Measurements from ENCODE around the gene HINFP.

Gene HINFP

DNA sequence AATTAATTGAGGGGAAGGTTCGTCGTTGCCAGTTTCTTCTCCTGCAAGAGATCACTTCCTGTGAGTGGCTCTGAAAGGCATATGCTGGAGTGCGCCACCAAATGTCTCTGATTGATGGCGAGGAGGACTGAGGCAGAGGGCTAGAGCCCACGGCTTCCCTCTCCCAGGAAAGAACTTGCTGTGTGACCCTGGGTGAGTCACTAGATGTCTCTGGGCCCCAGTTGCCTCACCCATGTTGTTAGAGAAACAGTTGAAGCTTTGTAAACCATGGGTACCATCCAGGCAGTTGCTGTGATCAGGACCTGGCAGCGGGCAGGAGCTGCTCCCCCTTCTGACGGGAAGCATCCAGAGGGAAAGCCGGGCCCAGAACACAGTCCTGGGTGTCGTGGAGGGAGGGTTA, 30.7 kb downstream of the HINFP start:
- DNase-seq (ENCODE audit: low read depth in 1 of 2, low spot score in 1 of 2), result no peak
- TF ChIP-seq GABPA (IDR thresholded peaks at IDR 0.05; ENCODE audit: low read depth), result no peak
- TF ChIP-seq SPI1 (IDR thresholded peaks at IDR 0.05; ENCODE audit: borderline replicate concordance, low read depth), result no peak
- TF ChIP-seq, protein P1, sequence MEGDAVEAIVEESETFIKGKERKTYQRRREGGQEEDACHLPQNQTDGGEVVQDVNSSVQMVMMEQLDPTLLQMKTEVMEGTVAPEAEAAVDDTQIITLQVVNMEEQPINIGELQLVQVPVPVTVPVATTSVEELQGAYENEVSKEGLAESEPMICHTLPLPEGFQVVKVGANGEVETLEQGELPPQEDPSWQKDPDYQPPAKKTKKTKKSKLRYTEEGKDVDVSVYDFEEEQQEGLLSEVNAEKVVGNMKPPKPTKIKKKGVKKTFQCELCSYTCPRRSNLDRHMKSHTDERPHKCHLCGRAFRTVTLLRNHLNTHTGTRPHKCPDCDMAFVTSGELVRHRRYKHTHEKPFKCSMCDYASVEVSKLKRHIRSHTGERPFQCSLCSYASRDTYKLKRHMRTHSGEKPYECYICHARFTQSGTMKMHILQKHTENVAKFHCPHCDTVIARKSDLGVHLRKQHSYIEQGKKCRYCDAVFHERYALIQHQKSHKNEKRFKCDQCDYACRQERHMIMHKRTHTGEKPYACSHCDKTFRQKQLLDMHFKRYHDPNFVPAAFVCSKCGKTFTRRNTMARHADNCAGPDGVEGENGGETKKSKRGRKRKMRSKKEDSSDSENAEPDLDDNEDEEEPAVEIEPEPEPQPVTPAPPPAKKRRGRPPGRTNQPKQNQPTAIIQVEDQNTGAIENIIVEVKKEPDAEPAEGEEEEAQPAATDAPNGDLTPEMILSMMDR (IDR thresholded peaks at IDR 0.05; ENCODE audit: insufficient read depth, low read length), result no peak
- no peak for TF ChIP-seq POLR2AphosphoS5 (IDR thresholded peaks at IDR 0.05; ENCODE audit: low read depth)
- TF ChIP-seq, protein P2, sequence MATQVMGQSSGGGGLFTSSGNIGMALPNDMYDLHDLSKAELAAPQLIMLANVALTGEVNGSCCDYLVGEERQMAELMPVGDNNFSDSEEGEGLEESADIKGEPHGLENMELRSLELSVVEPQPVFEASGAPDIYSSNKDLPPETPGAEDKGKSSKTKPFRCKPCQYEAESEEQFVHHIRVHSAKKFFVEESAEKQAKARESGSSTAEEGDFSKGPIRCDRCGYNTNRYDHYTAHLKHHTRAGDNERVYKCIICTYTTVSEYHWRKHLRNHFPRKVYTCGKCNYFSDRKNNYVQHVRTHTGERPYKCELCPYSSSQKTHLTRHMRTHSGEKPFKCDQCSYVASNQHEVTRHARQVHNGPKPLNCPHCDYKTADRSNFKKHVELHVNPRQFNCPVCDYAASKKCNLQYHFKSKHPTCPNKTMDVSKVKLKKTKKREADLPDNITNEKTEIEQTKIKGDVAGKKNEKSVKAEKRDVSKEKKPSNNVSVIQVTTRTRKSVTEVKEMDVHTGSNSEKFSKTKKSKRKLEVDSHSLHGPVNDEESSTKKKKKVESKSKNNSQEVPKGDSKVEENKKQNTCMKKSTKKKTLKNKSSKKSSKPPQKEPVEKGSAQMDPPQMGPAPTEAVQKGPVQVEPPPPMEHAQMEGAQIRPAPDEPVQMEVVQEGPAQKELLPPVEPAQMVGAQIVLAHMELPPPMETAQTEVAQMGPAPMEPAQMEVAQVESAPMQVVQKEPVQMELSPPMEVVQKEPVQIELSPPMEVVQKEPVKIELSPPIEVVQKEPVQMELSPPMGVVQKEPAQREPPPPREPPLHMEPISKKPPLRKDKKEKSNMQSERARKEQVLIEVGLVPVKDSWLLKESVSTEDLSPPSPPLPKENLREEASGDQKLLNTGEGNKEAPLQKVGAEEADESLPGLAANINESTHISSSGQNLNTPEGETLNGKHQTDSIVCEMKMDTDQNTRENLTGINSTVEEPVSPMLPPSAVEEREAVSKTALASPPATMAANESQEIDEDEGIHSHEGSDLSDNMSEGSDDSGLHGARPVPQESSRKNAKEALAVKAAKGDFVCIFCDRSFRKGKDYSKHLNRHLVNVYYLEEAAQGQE (IDR thresholded peaks at IDR 0.05; ENCODE audit: insufficient replicate concordance, low read depth), result no peak
- H3K4me3 ChIP-seq (replicated peaks; ENCODE audit: insufficient read depth, low read length), result no peak overlapping the region
- no peak overlapping the region for H3K27ac ChIP-seq (replicated peaks)
- H3K27me3 ChIP-seq (ENCODE audit: insufficient read depth, poor library complexity, severe bottlenecking), result peaks cover 36% of the 10 kb centered on the region

DNA sequence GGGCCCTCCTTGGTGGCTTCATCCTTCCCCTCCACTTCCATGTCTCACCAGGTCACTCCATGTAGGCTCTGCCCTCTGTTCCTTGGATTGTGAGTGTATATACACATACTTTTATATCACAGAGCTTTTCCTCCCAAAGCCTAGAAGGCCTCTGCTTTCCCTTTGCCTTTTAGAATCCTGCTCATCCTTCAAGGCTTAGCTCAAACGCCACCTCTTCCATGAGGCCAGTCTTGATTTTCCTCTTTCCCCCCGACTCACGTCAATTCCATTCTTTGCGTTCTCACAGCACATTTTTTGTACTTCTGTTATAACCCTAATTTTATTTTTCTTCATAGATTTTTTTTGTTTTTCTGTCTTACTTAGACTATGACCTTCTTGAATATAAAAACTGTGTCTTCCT, 31.2 kb downstream of the HINFP start:
- no peak for DNase-seq (ENCODE audit: low read depth in 1 of 2, low spot score in 1 of 2)
- Histone ChIP-seq H3K27me3 (ENCODE audit: insufficient read depth, poor library complexity, severe bottlenecking) (peaks cover 34% of the 10 kb centered on the region), H3K4me3 (replicated peaks; ENCODE audit: insufficient read depth, low read length) (no peak overlapping the region), H3K27ac (replicated peaks) (no peak overlapping the region)
- TF ChIP-seq SPI1 (IDR thresholded peaks at IDR 0.05; ENCODE audit: borderline replicate concordance, low read depth), result no peak
- TF ChIP-seq GABPA (IDR thresholded peaks at IDR 0.05; ENCODE audit: low read depth), result no peak
- TF ChIP-seq, protein P1 (IDR thresholded peaks at IDR 0.05; ENCODE audit: insufficient read depth, low read length), result no peak
- no peak for TF ChIP-seq POLR2AphosphoS5 (IDR thresholded peaks at IDR 0.05; ENCODE audit: low read depth)
- TF ChIP-seq, protein P2 (IDR thresholded peaks at IDR 0.05; ENCODE audit: insufficient replicate concordance, low read depth), result no peak

DNA sequence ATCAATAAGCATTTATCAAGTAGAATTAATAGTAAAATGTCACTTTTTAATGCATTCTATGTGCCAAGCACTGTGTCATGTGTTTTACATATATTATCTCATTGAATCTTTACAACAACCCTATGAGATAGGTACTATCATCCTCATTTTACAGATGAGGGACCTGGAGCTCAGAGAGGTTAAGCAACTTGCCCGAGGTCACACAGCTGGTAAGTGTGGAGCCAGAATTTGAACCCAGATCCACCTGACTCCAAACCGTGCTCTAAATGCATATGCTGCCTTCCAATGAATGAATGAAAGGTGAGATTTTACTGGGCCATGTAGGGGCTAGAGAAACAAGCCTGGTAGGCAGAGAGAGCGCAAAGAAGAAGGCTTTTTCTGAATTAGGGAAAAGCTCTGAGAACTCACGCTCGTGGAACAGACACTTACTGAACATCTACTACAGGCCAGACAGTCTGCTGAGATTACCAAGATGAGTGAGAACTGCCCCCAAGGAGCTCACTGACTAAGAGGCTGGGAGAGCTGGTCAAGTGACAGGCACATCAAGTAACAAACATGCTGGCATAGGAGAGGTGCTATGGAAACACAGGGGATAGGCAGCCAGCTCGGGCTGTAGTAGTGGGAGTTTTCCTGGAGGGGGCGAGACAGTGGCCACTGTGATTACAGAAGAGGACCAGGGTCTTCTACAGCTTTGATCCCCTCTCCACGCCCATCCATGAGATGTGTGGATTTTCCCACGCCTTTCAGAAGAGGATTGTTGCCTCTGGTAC, 31.9 kb downstream of the HINFP start:
- DNase-seq (ENCODE audit: low read depth in 1 of 2, low spot score in 1 of 2), result no peak
- H3K27ac ChIP-seq (replicated peaks), result no peak overlapping the region
- TF ChIP-seq GABPA (IDR thresholded peaks at IDR 0.05; ENCODE audit: low read depth), result no peak
- TF ChIP-seq, protein P1 (IDR thresholded peaks at IDR 0.05; ENCODE audit: insufficient read depth, low read length), result no peak
- TF ChIP-seq SPI1 (IDR thresholded peaks at IDR 0.05; ENCODE audit: borderline replicate concordance, low read depth), result no peak
- no peak for TF ChIP-seq POLR2AphosphoS5 (IDR thresholded peaks at IDR 0.05; ENCODE audit: low read depth)
- TF ChIP-seq, protein P2 (IDR thresholded peaks at IDR 0.05; ENCODE audit: insufficient replicate concordance, low read depth), result no peak
- H3K4me3 ChIP-seq (replicated peaks; ENCODE audit: insufficient read depth, low read length), result no peak overlapping the region
- H3K27me3 ChIP-seq (ENCODE audit: insufficient read depth, poor library complexity, severe bottlenecking), result peaks cover 28% of the 10 kb centered on the region

Data from HL-60 (cell line).